GM18520 (cell line): ENCODE data around the gene NUP210L.
A peak's percentile ranks its signal among the peaks of the same experiment; 100 is the strongest.
"Not testable (repeated sequence)": the region's sequence is repeated elsewhere in the genome, so short reads cannot be mapped to it uniquely, and the experiment has no call there.

Source experiments
- ATAC-seq: cut with Tn5 transposase; IDR thresholded peaks from one replicate; pipeline ENCODE4 v1.9.1; 2021; ENCODE audit not compliant: unreplicated experiment

The NUP210L gene

GRCh38 chr1:154170547-154171222, 15.8 kb upstream of the NUP210L start:
- no peak for ATAC-seq

DNA sequence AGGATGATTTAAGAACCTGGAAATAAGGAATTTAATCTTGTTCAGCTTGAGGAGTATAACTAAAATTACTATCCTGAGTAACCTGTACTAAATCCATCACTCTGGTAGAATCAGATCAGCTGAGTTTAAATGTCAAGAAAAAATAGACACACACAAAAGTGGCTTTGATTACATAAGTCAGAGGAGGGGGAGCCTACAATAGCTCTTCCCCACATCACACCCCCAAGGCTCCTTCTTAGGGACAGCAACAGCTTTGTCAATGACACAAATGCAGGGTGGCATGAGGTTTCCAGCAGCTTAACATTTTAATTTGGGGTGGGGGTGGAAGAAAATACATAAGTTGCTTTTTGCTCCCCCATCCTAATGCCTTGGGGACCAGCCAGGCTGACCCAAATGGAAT, 12.6 kb upstream of the NUP210L start:
- ATAC-seq: no peak

- no peak for ATAC-seq
These were observed 11.3 kb upstream of the NUP210L start for GRCh38 chr1:154166207-154166606.

GRCh38 chr1:154159554-154159953, 4.7 kb upstream of the NUP210L start:
- ATAC-seq: no peak

GRCh38 chr1:154158307-154159125, 3.6 kb upstream of the NUP210L start:
- peak; percentile 17 for ATAC-seq

- ATAC-seq: peak; percentile 54
These were observed 2.8 kb upstream of the NUP210L start for GRCh38 chr1:154157520-154158306.

- ATAC-seq: no peak
These were observed 378 bp upstream of the NUP210L start for GRCh38 chr1:154155251-154155650.

- ATAC-seq: no peak
These were observed 820 bp downstream of the NUP210L start for GRCh38 chr1:154154053-154154452.

DNA sequence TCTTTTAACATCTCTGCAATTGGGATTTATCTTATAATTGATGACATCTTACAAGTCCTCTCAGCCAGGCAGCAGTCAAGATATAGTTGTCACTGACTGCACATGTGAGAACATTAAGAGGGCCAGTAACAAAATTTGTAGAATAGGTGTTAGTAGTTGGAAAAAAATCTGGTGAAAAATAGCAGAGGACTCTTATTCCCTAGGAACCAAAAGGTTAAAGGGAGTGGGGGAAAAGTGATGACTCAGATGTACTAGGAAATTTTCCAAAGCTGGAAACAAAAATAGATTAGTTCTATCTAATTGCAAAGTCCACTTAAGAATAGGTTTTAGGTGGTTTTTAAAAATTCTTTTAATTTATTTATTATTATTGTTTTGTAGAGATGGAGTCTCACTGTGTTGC, 3.6 kb downstream of the NUP210L start:
- no peak for ATAC-seq

DNA sequence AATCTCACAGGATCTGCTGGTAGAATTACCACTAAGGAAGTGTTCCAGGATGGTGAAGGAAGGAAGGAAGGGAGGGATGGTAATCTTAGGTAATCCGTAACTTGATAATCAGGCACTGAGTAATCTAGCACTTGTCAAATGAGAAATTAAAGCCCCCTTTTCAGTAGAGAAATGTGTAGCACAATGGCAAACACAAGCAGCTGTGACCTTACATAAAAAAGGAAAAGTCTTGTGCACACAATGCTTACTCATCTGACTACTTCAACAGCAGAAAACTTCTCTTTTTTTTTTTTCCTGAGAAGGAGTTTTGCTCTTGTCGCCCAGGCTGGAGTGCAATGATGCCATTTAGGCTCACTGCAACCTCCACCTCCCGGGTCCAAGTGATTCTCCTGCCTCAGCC, 6.1 kb downstream of the NUP210L start:
- ATAC-seq: no peak

- ATAC-seq: not testable (repeated sequence)
These were observed 7.4 kb downstream of the NUP210L start for GRCh38 chr1:154147505-154147904.

DNA sequence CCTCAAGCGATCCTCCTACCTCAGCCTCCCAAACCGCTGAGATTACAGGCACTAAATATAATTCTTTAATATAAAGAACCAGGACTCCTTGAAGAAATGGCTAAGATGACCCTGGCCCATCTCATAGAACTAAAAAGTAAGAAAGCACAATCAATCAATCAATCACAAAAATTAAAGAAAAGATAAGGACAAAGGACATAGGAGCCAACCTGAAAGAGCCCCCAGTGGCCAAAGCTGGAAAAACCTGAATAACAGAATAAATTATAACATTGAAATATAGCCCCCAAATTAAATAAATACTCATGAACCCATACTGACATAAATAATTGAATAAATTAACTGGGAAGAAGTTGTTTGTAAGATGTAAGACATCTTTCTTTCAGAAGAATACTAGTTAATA, 8.9 kb downstream of the NUP210L start:
- no peak for ATAC-seq

DNA sequence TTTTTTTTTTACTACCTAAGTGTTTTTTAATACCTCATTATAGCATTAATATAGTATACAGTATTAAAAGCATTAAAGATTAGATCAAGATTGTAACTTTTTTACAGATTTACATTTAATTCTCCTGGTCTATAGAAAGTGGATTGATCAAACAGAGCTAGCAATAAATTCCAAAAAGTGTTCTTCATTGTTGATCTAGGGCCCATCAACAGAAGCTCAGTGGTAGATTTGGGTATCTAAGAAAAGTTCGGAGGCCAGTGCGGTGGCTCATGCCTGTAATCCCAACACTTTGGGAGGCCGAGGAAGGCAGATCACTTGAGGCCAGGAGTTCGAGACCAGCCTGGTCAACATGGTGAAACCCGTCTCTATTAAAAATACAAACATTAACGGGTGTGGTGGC, 12.5 kb downstream of the NUP210L start:
- no peak for ATAC-seq

DNA sequence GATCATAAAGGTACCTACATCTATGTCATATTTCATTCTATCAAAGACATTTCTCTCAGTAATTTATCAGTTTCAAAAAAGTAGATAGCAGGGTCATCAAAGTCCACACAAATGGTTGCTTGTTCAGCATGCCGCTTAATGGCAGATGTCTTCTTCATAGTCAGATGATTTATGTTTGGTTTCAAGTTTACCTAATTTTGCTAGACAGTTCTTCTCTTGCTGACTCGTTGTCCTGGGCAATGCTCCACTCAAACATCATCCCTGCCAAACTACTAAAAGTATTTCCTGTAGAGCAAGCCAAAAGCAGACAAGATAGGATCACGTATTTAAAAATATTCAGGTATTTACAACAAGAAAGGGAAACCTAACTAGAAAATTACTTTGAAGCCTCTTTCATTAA, 13.6 kb downstream of the NUP210L start:
- ATAC-seq: no peak

- no peak for ATAC-seq
These were observed 17.0 kb downstream of the NUP210L start for GRCh38 chr1:154137888-154138287.

DNA sequence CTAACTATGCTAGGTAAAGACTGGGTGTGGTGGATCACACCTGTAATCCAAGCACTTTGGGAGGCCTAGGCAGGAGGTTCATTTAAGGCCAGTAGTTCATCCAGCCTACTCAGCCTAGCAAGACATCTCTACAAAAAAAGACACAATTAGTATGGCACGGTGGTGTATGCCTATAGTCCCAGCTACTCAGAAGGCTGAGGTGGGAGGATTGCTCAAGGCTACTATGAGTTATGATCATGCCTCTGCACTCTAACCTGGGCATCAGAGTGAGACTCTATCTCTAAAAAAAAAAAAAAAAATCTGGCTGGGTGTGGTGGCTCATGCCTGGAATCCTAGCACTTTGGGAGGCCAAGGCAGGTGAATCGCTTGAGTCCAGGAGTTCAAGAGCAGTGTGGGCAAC, 21.6 kb downstream of the NUP210L start:
- no peak for ATAC-seq

DNA sequence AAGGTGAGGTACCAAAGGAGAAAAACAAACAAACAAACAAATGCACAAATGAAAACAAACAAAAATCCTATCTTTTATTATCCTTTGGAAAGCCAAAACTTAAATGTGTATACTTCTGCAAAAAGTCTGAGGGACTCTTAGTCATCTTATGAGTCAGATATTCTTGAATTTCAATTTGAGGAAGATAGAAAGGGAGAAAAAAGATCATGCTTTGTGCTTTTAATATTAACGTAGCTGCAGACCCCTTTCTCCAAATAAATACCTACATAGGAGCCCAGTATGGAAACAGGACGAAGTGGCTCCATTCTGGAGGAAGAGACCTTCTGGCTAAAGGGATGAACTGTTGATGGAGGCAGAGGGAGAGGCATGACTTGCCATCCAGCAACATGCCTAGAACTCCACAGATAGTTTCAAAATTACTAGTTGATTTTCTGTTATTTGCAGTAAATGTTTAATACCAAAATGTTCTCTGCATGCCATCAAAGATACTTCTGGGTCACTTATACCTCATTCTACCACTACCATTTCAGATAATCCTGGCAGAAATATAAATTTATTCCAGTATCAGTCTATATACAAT, 25.4 kb downstream of the NUP210L start:
- no peak for ATAC-seq

GRCh38 chr1:154123205-154123604, 31.7 kb downstream of the NUP210L start:
- ATAC-seq: not testable (repeated sequence)

- ATAC-seq: no peak
These were observed 37.2 kb downstream of the NUP210L start for GRCh38 chr1:154117642-154118041.

GRCh38 chr1:154115180-154115579, 39.7 kb downstream of the NUP210L start:
- ATAC-seq: no peak

DNA sequence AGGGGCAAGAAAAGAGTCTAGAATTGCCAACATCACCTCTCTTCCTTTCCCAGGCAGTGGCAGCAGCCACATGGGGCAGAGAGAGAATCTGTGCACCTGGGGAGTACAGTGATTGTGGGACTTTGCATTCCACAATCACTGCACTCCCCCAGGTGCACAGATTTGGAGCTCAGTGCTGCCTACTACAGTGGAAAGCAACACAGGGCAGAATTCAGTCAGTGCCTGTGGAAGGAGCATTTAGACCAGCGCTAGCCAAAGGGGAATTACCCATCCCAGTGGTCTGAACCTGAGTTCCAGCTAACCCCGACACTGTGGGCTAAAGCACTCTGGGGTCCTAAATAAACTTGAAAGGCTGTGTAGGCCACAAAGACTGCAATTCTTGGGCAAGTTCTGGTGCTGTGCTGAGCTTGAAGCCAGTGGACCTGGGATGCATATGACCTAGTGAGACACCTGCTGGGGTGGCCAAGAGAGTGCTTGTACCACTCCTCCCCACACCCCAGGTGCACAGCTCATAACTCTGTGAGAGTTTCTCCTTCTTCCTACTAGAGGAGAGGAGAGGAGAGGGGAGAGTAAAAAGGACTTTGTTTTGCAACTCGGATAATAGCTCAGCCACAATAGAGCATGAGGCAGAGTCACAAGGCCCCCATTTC, 50.3 kb downstream of the NUP210L start:
- no peak for ATAC-seq
